GM21737 (cell line): ENCODE data around the gene ZNRD2.
"Not testable (repeated sequence)": the region's sequence is repeated elsewhere in the genome, so short reads cannot be mapped to it uniquely, and the experiment has no call there.

Experiments
- ATAC-seq: cut with Tn5 transposase; IDR thresholded peaks from one replicate; pipeline ENCODE4 v1.9.1; 2021; ENCODE audit warnings: mild to moderate bottlenecking, moderate library complexity; ENCODE audit not compliant: unreplicated experiment

Gene ZNRD2, protein sequence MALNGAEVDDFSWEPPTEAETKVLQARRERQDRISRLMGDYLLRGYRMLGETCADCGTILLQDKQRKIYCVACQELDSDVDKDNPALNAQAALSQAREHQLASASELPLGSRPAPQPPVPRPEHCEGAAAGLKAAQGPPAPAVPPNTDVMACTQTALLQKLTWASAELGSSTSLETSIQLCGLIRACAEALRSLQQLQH

GRCh38 chr11:65569973-65570918 is at the start of gene ZNRD2:
Gene ZNRD2 (plus strand): TSS chr11:65570477. CDS start chr11:65570492, 15 bp downstream.
- peak; percentile 60 for ATAC-seq

- not testable (repeated sequence) for ATAC-seq
Measured at GRCh38 chr11:65521777-65522521, 48.3 kb upstream of the ZNRD2 start.

DNA sequence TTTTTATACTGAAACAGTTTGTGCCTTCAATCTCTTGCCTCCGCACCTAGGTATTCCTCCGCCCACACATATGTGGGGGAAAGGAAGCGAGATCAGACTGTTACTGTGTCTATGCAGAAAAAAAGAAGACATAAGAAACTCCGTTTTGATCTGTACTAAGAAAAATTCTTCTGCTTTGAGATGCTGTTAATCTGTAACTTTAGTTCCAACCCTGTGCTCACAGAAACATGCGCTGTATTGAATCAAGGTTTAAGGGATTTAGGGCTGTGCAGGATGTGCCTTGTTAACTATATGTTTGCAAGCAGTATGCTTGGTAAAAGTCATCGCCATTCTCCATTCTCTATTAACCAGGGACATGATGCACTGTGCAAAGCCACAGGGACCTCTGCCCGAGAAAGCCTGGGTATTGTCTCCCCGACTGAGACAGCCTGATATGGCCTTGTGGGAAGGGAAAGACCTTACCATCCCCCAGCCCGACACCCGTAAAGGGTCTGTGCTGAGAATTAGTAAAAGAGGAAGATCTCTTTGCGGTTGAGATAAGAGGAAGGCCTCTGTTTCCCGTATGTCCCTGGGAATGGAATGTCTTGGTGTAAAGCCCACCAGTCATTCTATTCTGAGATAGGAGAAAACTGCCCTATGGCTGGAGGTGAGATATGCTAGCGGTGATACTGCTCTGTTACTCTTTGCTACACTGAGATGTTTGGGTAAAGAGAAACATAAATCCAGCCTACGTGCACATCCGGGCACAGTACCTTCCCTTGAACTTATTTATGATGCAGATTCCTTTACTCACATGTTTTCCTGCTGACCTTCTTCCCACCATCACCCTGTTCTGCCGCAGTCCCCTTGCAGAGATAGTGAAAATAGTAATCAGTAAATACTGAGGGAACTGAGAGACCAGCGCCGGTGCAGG is 47.3 kb upstream of the ZNRD2 start:
- not testable (repeated sequence) for ATAC-seq

GRCh38 chr11:65523631-65523968 is 46.7 kb upstream of the ZNRD2 start:
- not testable (repeated sequence) for ATAC-seq

DNA sequence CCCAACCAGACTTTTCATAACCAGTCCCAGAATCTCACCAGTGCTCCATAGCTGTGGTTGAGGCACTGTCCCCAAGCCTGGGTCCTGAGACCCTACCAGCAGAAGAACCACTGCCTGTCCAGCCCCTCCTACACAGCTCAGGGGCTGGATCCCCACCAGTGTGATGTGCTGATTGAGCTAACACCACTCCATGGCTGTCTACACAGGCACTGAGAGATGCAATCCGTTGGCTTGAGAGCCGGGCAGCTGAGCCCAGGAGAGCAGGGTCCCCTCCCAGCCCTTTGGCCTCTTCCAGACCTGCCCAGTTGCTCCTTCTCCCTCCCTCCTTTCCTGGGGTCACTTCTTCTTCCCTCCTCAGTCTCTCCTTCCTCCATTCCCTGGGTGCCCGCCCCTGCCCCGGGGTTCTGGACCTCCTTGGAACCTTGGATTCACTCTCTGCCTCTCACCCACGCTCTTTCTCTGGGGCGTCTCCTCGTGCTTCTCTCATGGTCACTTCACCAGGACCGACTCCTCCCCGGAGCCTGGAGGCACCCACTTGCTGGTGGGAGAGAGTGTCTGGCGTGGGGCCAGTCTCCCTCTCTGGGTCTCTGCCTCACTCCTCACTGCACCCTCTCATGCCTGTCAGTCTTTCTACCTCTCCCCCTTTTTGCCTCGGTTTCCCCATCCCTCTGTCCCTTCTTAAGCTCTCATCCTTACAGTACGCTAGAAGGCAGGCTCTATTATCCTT is 46.1 kb upstream of the ZNRD2 start:
- ATAC-seq = no peak

GRCh38 chr11:65524741-65525545 is 45.3 kb upstream of the ZNRD2 start, which contains the start of gene SCYL1:
Gene SCYL1 (plus strand): TSS chr11:65525083. CDS start chr11:65525154, 71 bp downstream.
- ATAC-seq = peak; percentile 44

- ATAC-seq = peak; percentile 12
Measured at GRCh38 chr11:65525546-65526480, 44.5 kb upstream of the ZNRD2 start.

DNA sequence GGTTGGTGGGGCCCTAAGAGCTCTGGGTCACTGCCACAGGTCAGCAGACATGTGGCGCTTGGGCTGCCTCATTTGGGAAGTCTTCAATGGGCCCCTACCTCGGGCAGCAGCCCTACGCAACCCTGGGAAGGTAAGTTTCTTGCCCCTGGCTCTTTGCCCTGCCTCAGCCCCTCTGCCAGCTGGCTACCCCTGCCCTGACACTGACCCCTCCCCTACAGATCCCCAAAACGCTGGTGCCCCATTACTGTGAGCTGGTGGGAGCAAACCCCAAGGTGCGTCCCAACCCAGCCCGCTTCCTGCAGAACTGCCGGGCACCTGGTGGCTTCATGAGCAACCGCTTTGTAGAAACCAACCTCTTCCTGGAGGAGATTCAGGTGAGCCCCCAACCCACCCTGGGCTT is 43.5 kb upstream of the ZNRD2 start:
- ATAC-seq = no peak

GRCh38 chr11:65528819-65529350 is 41.4 kb upstream of the ZNRD2 start:
- ATAC-seq = no peak

GRCh38 chr11:65529475-65530156 is 40.7 kb upstream of the ZNRD2 start:
- no peak for ATAC-seq

DNA sequence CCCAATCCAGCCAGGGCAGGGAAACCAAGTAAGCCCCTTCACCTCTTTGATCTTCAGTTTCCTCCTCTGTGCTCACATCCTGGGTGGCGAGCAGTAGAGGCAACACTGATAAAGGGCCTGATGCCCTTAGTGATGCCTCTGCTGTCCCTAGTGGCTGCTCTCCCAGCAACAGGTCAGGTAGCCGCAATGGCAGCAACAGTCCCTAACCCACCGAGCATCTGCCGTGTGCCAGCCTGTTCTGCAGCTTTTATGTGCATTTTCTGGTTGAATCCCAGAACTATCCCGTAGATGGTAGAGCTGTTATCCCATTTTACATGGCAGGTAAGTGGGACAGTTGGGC is 40.1 kb upstream of the ZNRD2 start:
- no peak for ATAC-seq

DNA sequence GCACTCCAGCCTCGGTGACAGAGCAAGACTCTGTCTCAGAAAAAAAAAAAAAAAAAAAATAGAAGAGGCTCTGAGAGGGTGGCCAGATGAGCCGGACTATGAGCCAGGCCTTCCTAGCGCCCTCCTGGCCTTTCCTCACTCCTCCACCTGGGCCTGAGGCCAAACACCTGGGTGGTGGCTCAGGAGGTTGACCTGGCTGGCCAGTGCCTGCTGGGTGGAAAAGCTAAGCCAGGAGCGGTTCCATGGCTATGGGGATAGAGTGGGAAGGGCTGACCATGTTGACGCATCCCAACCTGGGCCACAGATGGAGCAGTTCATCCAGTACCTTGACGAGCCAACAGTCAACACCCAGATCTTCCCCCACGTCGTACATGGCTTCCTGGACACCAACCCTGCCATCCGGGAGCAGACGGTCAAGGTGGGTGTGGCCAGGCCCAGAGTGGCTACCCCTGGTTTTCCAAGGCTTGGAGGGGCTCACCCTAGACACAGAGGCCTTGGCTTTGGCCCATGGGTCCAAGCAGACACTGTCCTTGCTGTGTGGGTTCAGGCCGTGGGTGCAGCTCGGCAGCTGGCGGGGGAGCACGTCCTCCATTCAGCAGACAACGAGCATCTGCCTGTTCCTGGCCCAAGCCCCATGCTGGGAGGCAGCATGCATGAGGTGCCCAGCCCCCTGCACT is 37.8 kb upstream of the ZNRD2 start:
- ATAC-seq = no peak

DNA sequence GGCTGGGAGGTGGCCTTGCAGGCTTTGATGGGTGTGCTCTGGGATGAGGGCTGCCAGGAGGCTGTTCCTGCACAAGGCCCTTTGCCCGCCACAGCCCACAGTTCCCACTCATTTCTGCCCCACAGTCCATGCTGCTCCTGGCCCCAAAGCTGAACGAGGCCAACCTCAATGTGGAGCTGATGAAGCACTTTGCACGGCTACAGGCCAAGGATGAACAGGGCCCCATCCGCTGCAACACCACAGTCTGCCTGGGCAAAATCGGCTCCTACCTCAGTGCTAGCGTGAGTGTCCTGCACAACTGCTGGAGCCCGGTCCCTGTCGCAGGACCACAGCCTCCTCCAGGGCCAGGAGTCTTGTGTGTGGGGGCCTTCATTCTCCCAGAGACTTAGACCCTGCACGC is 35.2 kb upstream of the ZNRD2 start:
- no peak for ATAC-seq

GRCh38 chr11:65536412-65537295 is 33.6 kb upstream of the ZNRD2 start:
- ATAC-seq = no peak

GRCh38 chr11:65537296-65537597 is 33.0 kb upstream of the ZNRD2 start:
- no peak for ATAC-seq
